ENCODE results near the gene DRC3. TPM values are rescaled to one million over a fixed set of nuclear protein-coding genes. Genes with fewer than 3 reads are reported as not detected.
A peak's percentile ranks its signal among the peaks of the same experiment; 100 is the strongest.

Gene DRC3
- total RNA-seq, 2 experiments from 2014 or later, result 0.40 to 0.64 TPM

DNA sequence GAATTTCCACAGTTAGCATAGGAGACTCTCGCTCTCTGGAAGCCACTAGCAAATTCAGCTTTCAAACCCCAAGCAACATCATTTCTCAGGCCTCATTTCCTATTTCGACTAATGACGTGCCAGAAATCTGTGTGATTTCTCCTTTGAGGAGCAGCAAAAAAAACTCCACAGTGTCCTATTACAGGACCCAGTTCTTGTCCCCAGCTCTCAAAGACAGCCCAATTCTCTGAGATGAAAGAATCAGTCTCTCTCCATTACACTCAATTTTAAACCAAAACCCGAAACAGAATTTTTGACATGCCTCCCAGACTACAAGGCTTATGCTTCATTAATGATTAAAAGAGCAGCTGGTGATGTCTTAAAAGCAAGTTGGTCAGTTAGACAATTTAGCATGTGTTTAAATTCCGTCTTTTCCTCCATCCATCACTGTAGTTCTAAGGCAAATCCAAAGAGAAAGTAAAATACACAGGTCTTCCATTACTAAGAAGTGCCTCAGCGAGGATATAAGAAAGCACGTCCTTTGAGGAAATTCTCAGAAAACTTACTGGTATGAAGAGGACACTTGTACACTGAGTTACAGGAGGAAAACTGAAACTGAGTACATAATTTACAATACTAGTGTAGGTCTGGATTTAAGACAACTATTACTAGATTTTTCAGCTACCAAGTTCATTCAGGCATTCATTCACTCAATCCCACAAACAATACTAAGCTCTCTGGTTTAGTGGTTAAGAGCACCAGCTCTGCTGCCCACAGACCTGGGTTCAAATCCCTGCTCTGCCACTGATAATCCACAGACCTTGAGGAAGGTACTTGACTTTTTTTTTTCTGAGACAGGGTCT is 12.9 kb upstream of the DRC3 start:
- Mint-ChIP-seq H3K9me3 (no peaks in the 10 kb centered on the region), H3K4me1 (ENCODE audit: low read depth) (peaks cover 72% of the 10 kb centered on the region), H3K27ac (peak overlapping the region; percentile 96), H3K36me3 (ENCODE audit: low read depth) (peaks cover 7% of the 10 kb centered on the region), H3K27me3 (ENCODE audit: low read depth) (no peaks in the 10 kb centered on the region), H3K4me3 (peak overlapping the region; percentile 74)
- intact Hi-C loops (cut with micrococcal nuclease), result loop anchor here (2.0 to 10.0 kb wide), 3 partner anchors 277 to 367 kb away; partner anchors contain the start of genes MIEF2 and PEMT
- CTCF ChIA-PET, result interaction anchor here (0.9 to 1.5 kb wide), 3 partner anchors 15 to 229 kb away, joined by 3 to 8 read pairs (median 4); no protein-coding TSS in a partner anchor
- peak; percentile 60 for DNase-seq

DNA sequence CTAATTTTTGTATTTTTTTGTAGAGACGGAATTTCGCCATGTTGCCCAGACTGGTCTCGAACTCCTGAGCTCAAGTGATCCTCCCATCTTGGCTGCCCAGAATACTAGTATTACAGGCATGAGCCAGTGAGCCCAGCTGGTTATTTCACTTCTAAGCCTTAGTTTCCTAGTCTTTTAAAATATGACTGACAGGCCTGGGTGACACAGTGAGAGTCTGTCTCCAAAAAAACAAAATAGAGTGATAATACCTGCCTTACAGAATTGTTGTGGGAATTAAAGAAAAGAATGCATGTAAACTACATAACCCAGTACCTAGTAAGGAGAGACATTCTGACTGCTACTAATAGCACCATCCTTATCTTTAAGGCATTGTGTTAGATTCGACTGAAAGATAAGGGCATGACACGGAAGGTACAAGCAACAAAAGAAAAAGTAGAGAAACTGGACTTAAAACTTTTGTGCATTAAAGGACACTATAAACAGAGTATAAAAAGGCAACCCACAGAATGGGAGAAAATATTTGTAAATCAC is 12.1 kb upstream of the DRC3 start:
- CTCF ChIA-PET, result interaction anchor here (1.0 to 1.5 kb wide), 2 partner anchors 16 to 228 kb away, joined by 3 to 8 read pairs; no protein-coding TSS in a partner anchor
- H3K27me3 Mint-ChIP-seq (ENCODE audit: low read depth), result no peaks in the 10 kb centered on the region
- peaks cover 74% of the 10 kb centered on the region for H3K4me1 Mint-ChIP-seq (ENCODE audit: low read depth)
- peak overlapping the region; percentile 74 for H3K4me3 Mint-ChIP-seq
- no peak for DNase-seq
- peak overlapping the region; percentile 96 for H3K27ac Mint-ChIP-seq
- no peaks in the 10 kb centered on the region for H3K9me3 Mint-ChIP-seq
- intact Hi-C loops (cut with micrococcal nuclease), result no loop called here
- peaks cover 5% of the 10 kb centered on the region for H3K36me3 Mint-ChIP-seq (ENCODE audit: low read depth)

DNA sequence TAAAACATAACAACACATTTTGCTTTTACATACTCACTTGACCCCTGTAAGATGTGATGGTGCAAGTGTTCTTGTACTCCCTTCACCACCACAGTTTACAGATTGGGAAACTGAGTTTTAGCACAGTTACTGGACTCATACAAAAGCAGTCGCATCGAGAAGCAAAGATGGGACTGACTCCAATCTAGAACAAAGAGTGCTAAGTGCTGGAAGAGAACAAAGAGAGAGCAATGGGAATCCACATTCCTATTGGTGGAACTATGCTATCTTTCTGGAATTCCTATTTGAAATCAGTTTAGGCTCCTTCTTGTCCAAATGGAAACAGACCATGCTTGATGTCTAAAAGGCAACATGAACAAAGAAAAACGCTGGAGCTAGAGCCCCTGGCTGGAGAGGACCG is 9.6 kb upstream of the DRC3 start:
- H3K4me3 Mint-ChIP-seq, result no peak overlapping the region
- CTCF ChIA-PET, result no interaction called here
- H3K27ac Mint-ChIP-seq, result no peak overlapping the region
- DNase-seq, result no peak
- H3K9me3 Mint-ChIP-seq, result no peaks in the 10 kb centered on the region
- intact Hi-C loops (cut with micrococcal nuclease), result no loop called here
- H3K4me1 Mint-ChIP-seq (ENCODE audit: low read depth), result peaks cover 78% of the 10 kb centered on the region
- no peaks in the 10 kb centered on the region for H3K27me3 Mint-ChIP-seq (ENCODE audit: low read depth)
- peaks cover 1% of the 10 kb centered on the region for H3K36me3 Mint-ChIP-seq (ENCODE audit: low read depth)

DNA sequence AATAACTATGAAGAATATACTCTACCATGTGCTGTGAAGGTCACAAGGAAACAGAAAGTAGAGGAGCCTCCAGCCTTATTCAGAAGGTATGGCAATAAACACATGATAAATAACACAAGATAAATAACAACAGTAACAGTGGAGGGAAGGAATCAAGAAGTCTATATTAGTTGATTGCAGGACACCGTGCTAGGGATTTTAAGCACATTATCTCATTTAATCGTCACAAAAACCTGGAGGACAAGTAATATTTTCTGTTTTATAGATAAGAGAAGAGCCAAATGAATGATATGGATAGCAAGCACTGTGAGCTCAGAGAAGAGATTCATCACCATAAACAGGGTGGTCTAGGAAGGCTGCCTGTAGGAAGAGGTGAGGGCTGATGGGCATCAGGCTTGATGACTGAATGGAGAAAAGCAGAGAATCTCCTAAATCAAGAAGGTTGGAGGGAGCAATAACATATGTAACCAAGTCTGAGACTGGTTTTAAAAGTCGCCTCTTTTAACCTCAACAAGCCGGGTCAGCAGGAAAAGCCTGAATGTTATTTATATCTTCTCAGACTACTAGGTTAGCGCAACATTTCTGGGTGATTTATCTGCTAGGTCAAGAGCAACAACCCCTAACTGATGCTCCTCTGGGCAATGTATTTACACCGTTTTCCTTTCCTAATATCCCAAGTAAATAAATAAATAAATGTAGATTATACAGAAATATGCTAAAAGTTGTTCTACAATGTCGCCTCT is 8.8 kb upstream of the DRC3 start:
- Mint-ChIP-seq H3K4me3 (no peak overlapping the region), H3K9me3 (no peaks in the 10 kb centered on the region), H3K36me3 (ENCODE audit: low read depth) (peaks cover 1% of the 10 kb centered on the region), H3K27ac (no peak overlapping the region), H3K4me1 (ENCODE audit: low read depth) (peaks cover 75% of the 10 kb centered on the region), H3K27me3 (ENCODE audit: low read depth) (no peaks in the 10 kb centered on the region)
- no peak for DNase-seq
- intact Hi-C loops (cut with micrococcal nuclease), result no loop called here
- CTCF ChIA-PET, result no interaction called here

DNA sequence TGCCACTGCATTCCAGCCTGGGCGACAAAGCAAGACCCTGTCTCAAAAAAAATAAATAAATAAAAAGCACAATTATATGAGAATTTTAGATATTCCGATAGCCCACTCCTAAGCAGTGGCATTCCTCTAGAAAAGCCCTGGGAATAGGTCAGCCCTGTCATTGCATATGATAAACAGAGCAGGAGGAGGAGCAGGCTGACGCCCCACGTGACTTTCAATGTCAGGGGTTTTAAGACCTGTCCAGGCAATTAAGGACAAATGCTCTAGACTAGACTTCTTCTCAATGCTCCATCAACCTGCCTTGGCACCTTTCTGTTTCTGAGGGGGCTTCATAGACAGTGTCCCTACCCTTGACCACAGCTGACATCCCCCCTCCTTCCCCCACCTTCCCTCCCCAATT is 8.0 kb upstream of the DRC3 start:
- Mint-ChIP-seq H3K4me3 (no peak overlapping the region), H3K27ac (no peak overlapping the region), H3K4me1 (ENCODE audit: low read depth) (peaks cover 71% of the 10 kb centered on the region), H3K9me3 (no peaks in the 10 kb centered on the region), H3K36me3 (ENCODE audit: low read depth) (peaks cover 1% of the 10 kb centered on the region), H3K27me3 (ENCODE audit: low read depth) (no peaks in the 10 kb centered on the region)
- CTCF ChIA-PET, result no interaction called here
- no peak for DNase-seq
- intact Hi-C loops (cut with micrococcal nuclease), result no loop called here

DNA sequence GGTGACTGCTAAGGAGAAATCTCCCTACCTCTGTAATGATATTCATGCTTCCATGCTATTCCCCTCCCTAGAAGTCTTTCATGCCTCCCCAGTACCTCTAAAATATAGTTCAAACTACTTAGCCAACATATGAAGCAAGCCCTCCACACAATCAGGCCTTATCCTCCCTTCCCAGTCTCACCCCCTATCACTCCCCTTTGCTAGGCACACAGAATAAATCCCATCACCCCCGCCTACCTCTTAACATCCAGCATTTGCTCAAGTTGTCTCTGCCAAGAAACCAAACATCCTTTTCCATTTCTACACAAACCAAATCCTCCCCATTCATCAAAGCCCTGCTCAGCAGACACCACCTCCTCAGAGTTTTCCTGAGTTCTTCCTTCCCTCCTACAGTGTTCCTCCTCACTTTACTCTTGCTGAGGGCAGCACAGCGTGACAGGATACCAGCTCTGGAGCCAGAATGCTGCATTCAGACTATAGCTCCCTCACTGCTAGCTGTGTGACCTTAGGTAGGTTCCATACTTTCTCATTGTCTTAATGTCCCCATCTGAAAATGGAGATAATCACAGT is 7.4 kb upstream of the DRC3 start:
- H3K36me3 Mint-ChIP-seq (ENCODE audit: low read depth), result peaks cover 1% of the 10 kb centered on the region
- no peak for DNase-seq
- no peak overlapping the region for H3K4me3 Mint-ChIP-seq
- intact Hi-C loops (cut with micrococcal nuclease), result no loop called here
- peaks cover 69% of the 10 kb centered on the region for H3K4me1 Mint-ChIP-seq (ENCODE audit: low read depth)
- CTCF ChIA-PET, result no interaction called here
- H3K9me3 Mint-ChIP-seq, result no peaks in the 10 kb centered on the region
- H3K27ac Mint-ChIP-seq, result no peak overlapping the region
- no peaks in the 10 kb centered on the region for H3K27me3 Mint-ChIP-seq (ENCODE audit: low read depth)

DNA sequence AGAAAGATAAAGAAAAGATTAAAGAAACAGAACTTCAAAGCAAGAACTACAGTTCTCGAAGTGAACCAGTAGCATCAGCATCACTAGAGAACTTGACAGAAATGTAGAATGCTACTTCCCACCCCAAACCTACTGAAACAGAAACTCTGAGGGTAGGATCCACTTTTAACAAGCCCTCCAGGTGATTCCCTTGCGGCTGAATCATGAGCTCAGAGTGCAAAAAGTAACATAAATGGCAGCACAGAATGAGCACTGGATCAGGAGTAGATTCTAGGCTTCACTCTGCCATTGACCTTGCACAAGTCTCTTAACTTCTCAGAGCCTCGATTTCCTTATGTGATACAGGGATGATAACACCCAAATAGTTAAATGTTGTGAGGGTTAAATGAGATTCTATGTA is 6.3 kb upstream of the DRC3 start:
- H3K4me1 Mint-ChIP-seq (ENCODE audit: low read depth), result peaks cover 69% of the 10 kb centered on the region
- H3K4me3 Mint-ChIP-seq, result no peak overlapping the region
- peak; percentile 66 for DNase-seq
- no peaks in the 10 kb centered on the region for H3K9me3 Mint-ChIP-seq
- no peak overlapping the region for H3K27ac Mint-ChIP-seq
- CTCF ChIA-PET, result interaction anchor here (0.6 to 2.4 kb wide), 2 partner anchors 47 to 126 kb away, joined by 3 to 7 read pairs; no protein-coding TSS in a partner anchor
- intact Hi-C loops (cut with micrococcal nuclease), result loop anchor here (1.0 to 2.0 kb wide), 2 partner anchors 8 to 148 kb away; no protein-coding TSS in a partner anchor
- H3K36me3 Mint-ChIP-seq (ENCODE audit: low read depth), result peaks cover 1% of the 10 kb centered on the region
- no peaks in the 10 kb centered on the region for H3K27me3 Mint-ChIP-seq (ENCODE audit: low read depth)

DNA sequence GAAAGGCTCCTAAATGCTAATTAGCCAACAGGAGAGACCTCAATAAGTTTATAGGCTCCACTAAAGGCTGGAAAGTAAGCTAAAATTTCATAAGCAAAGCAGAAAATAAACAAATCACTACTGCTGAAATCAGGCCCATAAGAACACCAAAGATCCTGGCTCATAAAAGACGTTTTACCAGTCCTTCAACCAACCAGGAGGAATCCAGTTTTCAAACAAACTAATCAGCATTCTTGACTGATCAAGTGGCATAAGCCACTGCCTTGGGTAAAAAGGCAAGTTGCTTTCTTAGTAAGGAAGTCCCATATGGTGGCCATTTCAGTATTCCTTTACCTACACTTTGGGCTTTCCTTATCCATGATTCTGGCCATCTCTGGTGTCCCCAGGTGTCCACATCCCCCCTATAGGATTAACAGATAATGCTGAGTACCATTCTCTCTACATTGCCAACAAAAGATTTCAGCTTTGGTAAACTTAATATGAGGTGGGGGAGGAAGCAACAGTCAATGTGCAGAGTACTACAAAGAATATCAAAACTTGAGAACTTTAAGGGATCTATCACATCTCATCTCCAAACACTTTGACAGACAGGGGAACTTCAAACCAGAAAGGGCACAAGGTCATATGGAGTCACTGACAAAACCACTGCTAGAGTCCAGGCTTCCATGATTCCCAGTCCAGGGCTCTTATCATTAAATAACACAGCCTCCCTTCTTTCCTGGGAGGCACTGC is 1.8 kb upstream of the DRC3 start:
- peak overlapping the region; percentile 71 for H3K4me3 Mint-ChIP-seq
- intact Hi-C loops (cut with micrococcal nuclease), result loop anchor here (5.0 kb wide), 1 partner anchor 379 kb away; the partner anchor contains the start of gene PEMT
- no peak for DNase-seq
- H3K36me3 Mint-ChIP-seq (ENCODE audit: low read depth), result no peaks in the 10 kb centered on the region
- peaks cover 49% of the 10 kb centered on the region for H3K4me1 Mint-ChIP-seq (ENCODE audit: low read depth)
- H3K27ac Mint-ChIP-seq, result no peak overlapping the region
- H3K27me3 Mint-ChIP-seq (ENCODE audit: low read depth), result no peaks in the 10 kb centered on the region
- CTCF ChIA-PET, result interaction anchor here (2.0 kb wide), 1 partner anchor 52 kb away, joined by 7 read pairs; no protein-coding TSS in a partner anchor
- no peaks in the 10 kb centered on the region for H3K9me3 Mint-ChIP-seq

DNA sequence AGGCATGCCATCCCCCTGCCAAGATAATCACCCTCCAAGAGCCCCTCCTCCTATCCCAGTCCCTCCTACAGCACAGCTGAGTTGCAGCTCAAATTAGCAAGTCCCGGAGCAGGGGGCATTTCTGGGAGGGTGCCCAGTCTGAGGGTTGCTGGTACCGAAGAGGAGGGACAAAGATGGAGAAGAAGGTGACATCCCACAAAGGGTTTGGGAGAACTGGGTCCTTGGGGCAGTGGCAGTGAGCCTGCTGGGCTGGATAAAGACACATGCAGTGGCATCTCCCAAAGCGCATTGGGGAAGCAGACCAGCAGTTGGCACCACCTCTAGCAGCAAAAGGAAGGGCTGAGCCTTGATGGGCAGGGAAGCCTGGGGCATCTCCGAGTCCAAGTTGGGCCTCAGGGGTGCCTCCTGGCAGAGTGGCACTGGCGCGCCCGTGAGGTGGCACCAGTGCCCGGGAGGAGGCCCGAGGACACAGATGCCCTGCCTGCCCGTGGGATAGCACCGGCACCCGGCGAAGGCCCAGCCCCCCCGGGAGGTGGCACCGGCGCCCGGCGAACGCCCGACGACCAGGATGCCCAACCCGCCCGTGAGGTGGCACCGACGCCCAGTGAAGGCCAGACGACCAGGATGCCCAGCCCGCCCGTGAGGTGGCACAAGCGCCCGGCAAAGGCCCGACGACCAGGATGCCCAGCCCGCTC is 1.1 kb upstream of the DRC3 start:
- no peaks in the 10 kb centered on the region for H3K9me3 Mint-ChIP-seq
- intact Hi-C loops (cut with micrococcal nuclease), result loop anchor here (1.0 to 5.0 kb wide), 10 partner anchors 13 to 379 kb away; partner anchors contain the start of genes ALKBH5, ATPAF2, GID4 and MIEF2
- no peaks in the 10 kb centered on the region for H3K36me3 Mint-ChIP-seq (ENCODE audit: low read depth)
- H3K27ac Mint-ChIP-seq, result no peak overlapping the region
- DNase-seq, result peak; percentile 36
- peaks cover 42% of the 10 kb centered on the region for H3K4me1 Mint-ChIP-seq (ENCODE audit: low read depth)
- H3K4me3 Mint-ChIP-seq, result peak overlapping the region; percentile 71
- CTCF ChIA-PET, result interaction anchor here (1.4 to 2.0 kb wide), 2 partner anchors 53 kb away, joined by 6 to 7 read pairs; no protein-coding TSS in a partner anchor
- H3K27me3 Mint-ChIP-seq (ENCODE audit: low read depth), result no peaks in the 10 kb centered on the region

DNA sequence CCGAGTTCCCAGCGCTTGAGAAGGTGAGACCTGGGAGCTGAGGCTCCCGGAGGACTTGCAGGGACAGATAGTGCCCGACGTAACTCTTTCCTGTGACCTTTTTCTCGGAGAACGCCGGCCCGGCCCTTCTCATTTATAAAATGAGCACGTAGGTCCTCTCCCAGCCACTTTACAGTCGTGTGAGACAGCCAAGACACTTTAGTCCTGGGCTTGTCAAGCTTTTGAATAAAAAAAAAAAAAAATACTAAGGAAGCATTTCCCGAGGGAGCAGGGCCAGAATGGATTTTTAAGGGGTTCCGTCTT is 241 bp downstream of the DRC3 start:
- intact Hi-C loops (cut with micrococcal nuclease), result loop anchor here (1.0 to 5.0 kb wide), 10 partner anchors 15 to 381 kb away; partner anchors contain the start of genes ALKBH5, ATPAF2, GID4 and MIEF2
- no peaks in the 10 kb centered on the region for H3K36me3 Mint-ChIP-seq (ENCODE audit: low read depth)
- peak overlapping the region; percentile 39 for H3K27ac Mint-ChIP-seq
- CTCF ChIA-PET, result interaction anchor here (1.1 to 1.4 kb wide), 2 partner anchors 25 to 54 kb away, joined by 3 to 6 read pairs; no protein-coding TSS in a partner anchor
- DNase-seq, result no peak
- H3K9me3 Mint-ChIP-seq, result no peaks in the 10 kb centered on the region
- H3K27me3 Mint-ChIP-seq (ENCODE audit: low read depth), result no peaks in the 10 kb centered on the region
- peaks cover 30% of the 10 kb centered on the region for H3K4me1 Mint-ChIP-seq (ENCODE audit: low read depth)
- peak overlapping the region; percentile 90 for H3K4me3 Mint-ChIP-seq

DNA sequence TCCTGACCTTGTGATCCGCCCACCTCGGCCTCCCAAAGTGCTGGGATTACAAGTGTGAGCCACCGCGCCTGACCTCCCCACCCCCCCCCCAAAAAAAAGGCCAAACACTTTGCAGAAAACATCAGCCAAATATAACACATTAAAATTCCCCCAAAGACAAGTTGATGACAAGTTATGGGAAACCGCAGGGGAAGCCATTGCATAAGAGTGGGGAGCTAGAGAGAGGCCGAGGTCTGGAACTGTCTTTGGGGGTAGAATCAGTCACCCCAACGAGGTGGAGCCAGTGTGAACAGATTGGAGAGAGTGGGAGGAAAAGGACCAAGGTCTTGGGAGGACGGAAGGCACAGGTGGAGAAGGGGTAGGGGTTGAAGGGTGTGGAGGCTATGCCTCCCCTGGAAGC is 2.8 kb downstream of the DRC3 start:
- Mint-ChIP-seq H3K27ac (no peak overlapping the region), H3K27me3 (ENCODE audit: low read depth) (no peaks in the 10 kb centered on the region), H3K4me3 (no peak overlapping the region), H3K9me3 (no peaks in the 10 kb centered on the region), H3K4me1 (ENCODE audit: low read depth) (peaks cover 14% of the 10 kb centered on the region), H3K36me3 (ENCODE audit: low read depth) (no peaks in the 10 kb centered on the region)
- DNase-seq, result no peak
- intact Hi-C loops (cut with micrococcal nuclease), result no loop called here
- CTCF ChIA-PET, result no interaction called here

Data from activated naive CD4-positive, alpha-beta T cell treated with anti-CD3 and anti-CD28 coated beads for 36 hours (primary cell).